SU-DHL-6 (cell line): Measurements from ENCODE around the gene PTPRJ.

Experiments used
- EZH2phosphoT487 ChIP-seq: fragments of 200-600 bp; sonication (generic), shearing (Covaris generic); conservative IDR thresholded peaks from 2 replicates; pipeline ENCODE4 v1.6.1; 2018; ENCODE audit warnings: mild to moderate bottlenecking, antibody characterized with exemption, low read length, moderate library complexity, mixed read lengths
- TF ChIP-seq, protein P1 (sequence below): fragments of 200-600 bp; sonication (generic); IDR thresholded peaks from one replicate; pipeline ENCODE4 v1.5.1; 2017; ENCODE audit warnings: antibody characterized with exemption, mild to moderate bottlenecking, low read length, moderate library complexity; ENCODE audit not compliant: insufficient read depth, poor library complexity, severe bottlenecking

- TF ChIP-seq EZH2phosphoT487 = no peak
- TF ChIP-seq, protein P1, sequence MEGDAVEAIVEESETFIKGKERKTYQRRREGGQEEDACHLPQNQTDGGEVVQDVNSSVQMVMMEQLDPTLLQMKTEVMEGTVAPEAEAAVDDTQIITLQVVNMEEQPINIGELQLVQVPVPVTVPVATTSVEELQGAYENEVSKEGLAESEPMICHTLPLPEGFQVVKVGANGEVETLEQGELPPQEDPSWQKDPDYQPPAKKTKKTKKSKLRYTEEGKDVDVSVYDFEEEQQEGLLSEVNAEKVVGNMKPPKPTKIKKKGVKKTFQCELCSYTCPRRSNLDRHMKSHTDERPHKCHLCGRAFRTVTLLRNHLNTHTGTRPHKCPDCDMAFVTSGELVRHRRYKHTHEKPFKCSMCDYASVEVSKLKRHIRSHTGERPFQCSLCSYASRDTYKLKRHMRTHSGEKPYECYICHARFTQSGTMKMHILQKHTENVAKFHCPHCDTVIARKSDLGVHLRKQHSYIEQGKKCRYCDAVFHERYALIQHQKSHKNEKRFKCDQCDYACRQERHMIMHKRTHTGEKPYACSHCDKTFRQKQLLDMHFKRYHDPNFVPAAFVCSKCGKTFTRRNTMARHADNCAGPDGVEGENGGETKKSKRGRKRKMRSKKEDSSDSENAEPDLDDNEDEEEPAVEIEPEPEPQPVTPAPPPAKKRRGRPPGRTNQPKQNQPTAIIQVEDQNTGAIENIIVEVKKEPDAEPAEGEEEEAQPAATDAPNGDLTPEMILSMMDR = no peak
Observed at GRCh38 chr11:48028914-48029680, 48.7 kb downstream of the PTPRJ start.
